Measurements from ENCODE around the gene UNC5C.

- TF ChIP-seq, protein P1, sequence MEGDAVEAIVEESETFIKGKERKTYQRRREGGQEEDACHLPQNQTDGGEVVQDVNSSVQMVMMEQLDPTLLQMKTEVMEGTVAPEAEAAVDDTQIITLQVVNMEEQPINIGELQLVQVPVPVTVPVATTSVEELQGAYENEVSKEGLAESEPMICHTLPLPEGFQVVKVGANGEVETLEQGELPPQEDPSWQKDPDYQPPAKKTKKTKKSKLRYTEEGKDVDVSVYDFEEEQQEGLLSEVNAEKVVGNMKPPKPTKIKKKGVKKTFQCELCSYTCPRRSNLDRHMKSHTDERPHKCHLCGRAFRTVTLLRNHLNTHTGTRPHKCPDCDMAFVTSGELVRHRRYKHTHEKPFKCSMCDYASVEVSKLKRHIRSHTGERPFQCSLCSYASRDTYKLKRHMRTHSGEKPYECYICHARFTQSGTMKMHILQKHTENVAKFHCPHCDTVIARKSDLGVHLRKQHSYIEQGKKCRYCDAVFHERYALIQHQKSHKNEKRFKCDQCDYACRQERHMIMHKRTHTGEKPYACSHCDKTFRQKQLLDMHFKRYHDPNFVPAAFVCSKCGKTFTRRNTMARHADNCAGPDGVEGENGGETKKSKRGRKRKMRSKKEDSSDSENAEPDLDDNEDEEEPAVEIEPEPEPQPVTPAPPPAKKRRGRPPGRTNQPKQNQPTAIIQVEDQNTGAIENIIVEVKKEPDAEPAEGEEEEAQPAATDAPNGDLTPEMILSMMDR (IDR thresholded peaks at IDR 0.05) = no peak
- no peak for TF ChIP-seq POLR2AphosphoS5 (IDR thresholded peaks at IDR 0.05)
These were observed 126.3 kb downstream of the UNC5C start for GRCh38 chr4:95422436-95422835.
